Testis (tissue), 2 donors: ENCODE results near the gene RIPPLY2.

Source experiments
- POLR2A ChIP-seq: fragments of 450-650 bp; IDR thresholded peaks from one replicate; pipeline ENCODE4 v1.6.1; 2017; ENCODE audit warnings: antibody characterized with exemption, mild to moderate bottlenecking, moderate library complexity
- TF ChIP-seq, protein P1 (sequence below), 3 experiments: fragments of 450-650 bp in 2 of 3; fragments of 200-600 bp in 1 of 3; sonication (generic) in 1 of 3; IDR thresholded peaks; one replicate each; pipeline ENCODE4 v1.5.1; 2016 to 2019; ENCODE audit warnings: antibody characterized with exemption in 3 of 3, mild to moderate bottlenecking in 2 of 3, moderate library complexity in 1 of 3

DNA sequence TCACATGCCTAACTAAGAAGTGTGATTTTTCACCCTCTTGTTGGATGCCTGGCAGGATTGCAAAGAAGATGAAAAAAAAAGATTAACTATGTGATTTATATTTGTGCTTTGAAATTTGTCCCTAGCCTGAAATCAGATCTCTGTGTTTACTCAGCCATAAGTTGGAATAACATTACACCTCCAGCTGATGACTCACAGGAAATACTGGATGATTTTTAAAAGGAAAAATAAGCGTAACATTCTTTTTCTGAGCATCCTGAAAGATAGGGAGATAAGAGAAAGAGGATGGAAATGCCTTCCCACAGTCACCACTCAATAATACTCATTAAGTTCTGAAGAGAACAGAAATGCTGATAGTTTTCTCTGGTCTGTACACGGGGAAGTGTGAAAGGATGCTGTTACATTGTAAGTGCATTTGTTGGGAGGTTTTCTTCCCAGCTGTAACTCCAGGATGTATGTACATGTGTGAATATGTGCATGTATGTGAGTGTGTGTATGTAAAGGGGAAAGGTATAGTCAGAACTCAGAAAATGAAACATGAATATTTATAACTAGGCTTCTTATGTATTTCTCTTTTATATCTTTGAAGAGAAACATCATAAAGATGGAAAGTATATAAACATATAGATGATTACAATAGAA, 37.4 kb upstream of the RIPPLY2 start:
- TF ChIP-seq, protein P1, sequence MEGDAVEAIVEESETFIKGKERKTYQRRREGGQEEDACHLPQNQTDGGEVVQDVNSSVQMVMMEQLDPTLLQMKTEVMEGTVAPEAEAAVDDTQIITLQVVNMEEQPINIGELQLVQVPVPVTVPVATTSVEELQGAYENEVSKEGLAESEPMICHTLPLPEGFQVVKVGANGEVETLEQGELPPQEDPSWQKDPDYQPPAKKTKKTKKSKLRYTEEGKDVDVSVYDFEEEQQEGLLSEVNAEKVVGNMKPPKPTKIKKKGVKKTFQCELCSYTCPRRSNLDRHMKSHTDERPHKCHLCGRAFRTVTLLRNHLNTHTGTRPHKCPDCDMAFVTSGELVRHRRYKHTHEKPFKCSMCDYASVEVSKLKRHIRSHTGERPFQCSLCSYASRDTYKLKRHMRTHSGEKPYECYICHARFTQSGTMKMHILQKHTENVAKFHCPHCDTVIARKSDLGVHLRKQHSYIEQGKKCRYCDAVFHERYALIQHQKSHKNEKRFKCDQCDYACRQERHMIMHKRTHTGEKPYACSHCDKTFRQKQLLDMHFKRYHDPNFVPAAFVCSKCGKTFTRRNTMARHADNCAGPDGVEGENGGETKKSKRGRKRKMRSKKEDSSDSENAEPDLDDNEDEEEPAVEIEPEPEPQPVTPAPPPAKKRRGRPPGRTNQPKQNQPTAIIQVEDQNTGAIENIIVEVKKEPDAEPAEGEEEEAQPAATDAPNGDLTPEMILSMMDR (IDR thresholded peaks at IDR 0.05) = no peak
- TF ChIP-seq POLR2A = no peak
